HG03558 (cell line): ENCODE results near the gene PLXNA4.

Experiments
- ATAC-seq: cut with Tn5 transposase; IDR thresholded peaks from one replicate; pipeline ENCODE4 v1.9.1; 2021; ENCODE audit warnings: moderate number of reproducible peaks; ENCODE audit not compliant: unreplicated experiment; ENCODE audit errors: extremely low read depth

PLXNA4 gene

GRCh38 chr7:132565885-132566284 lies 10.4 kb downstream of the PLXNA4 start:
- no peak for ATAC-seq

GRCh38 chr7:132565441-132565840 lies 10.8 kb downstream of the PLXNA4 start:
- ATAC-seq = no peak

GRCh38 chr7:132564849-132565248 lies 11.4 kb downstream of the PLXNA4 start:
- ATAC-seq = no peak

GRCh38 chr7:132564090-132564489 lies 12.2 kb downstream of the PLXNA4 start:
- ATAC-seq = no peak

GRCh38 chr7:132562690-132563089 lies 13.6 kb downstream of the PLXNA4 start:
- no peak for ATAC-seq

GRCh38 chr7:132561763-132562162 lies 14.5 kb downstream of the PLXNA4 start:
- no peak for ATAC-seq

GRCh38 chr7:132560825-132561529 lies 15.3 kb downstream of the PLXNA4 start:
- no peak for ATAC-seq

GRCh38 chr7:132560105-132560504 lies 16.2 kb downstream of the PLXNA4 start:
- no peak for ATAC-seq

- ATAC-seq = no peak
Measured at GRCh38 chr7:132558815-132559214, 17.5 kb downstream of the PLXNA4 start.

GRCh38 chr7:132557489-132558044 lies 18.7 kb downstream of the PLXNA4 start:
- no peak for ATAC-seq

- no peak for ATAC-seq
Measured at GRCh38 chr7:132554446-132554845, 21.8 kb downstream of the PLXNA4 start.

- ATAC-seq = no peak
Measured at GRCh38 chr7:132553031-132553430, 23.2 kb downstream of the PLXNA4 start.

- no peak for ATAC-seq
Measured at GRCh38 chr7:132551886-132552285, 24.4 kb downstream of the PLXNA4 start.

- no peak for ATAC-seq
Measured at GRCh38 chr7:132551439-132551838, 24.8 kb downstream of the PLXNA4 start.

- ATAC-seq = no peak
Measured at GRCh38 chr7:132548489-132549078, 27.7 kb downstream of the PLXNA4 start.

GRCh38 chr7:132547821-132548220 lies 28.4 kb downstream of the PLXNA4 start:
- ATAC-seq = no peak

GRCh38 chr7:132546366-132547127 lies 29.7 kb downstream of the PLXNA4 start:
- no peak for ATAC-seq

- ATAC-seq = no peak
Measured at GRCh38 chr7:132545756-132546155, 30.5 kb downstream of the PLXNA4 start.

- ATAC-seq = no peak
Measured at GRCh38 chr7:132544999-132545398, 31.3 kb downstream of the PLXNA4 start.

GRCh38 chr7:132544025-132544424 lies 32.2 kb downstream of the PLXNA4 start:
- ATAC-seq = no peak

GRCh38 chr7:132542895-132543294 lies 33.4 kb downstream of the PLXNA4 start:
- ATAC-seq = no peak
